Measurements from ENCODE around the gene COL26A1. TPM values are rescaled to one million over a fixed set of nuclear protein-coding genes. Genes with fewer than 3 reads are reported as not detected.

COL26A1 gene
- total and polyA plus RNA-seq, 2 of the 4 experiments (the other 2 are of a cell fraction), result not detected

GRCh38 chr7:101487105-101487458 is 124.4 kb downstream of the COL26A1 start:
- DNase-seq, result no peak
- H3K18ac ChIP-seq (ENCODE audit: low read depth, low read length), result no peak overlapping the region
- WGBS, 2 experiments (ENCODE audit: extremely low coverage in 2 of 2, insufficient read length in 1 of 2), result 70% methylated on average over 2 of the region's 4 CpGs; no CpG with 5 or more reads in 1 of the 2 experiments
- no peak for TF ChIP-seq RAD21 (IDR thresholded peaks at IDR 0.05; ENCODE audit: low read length)
- no peak for TF ChIP-seq MXI1 (IDR thresholded peaks at IDR 0.05; ENCODE audit: borderline replicate concordance, low read depth, low read length)
- no peak for TF ChIP-seq MAFK (IDR thresholded peaks at IDR 0.05; ENCODE audit: low read depth, low read length)
- TF ChIP-seq BHLHE40 (IDR thresholded peaks at IDR 0.05; ENCODE audit: low read depth, low read length), result no peak
- in situ Hi-C loops (cut with MboI; ENCODE audit: low sequenced_read_pairs) (no loop called here), intact Hi-C loops (cut with micrococcal nuclease) (no loop called here), dilution Hi-C loops (cut with HindIII; ENCODE audit: low sequenced_read_pairs, unreplicated experiment) (no loop called here)
- no peaks in the 10 kb centered on the region for H3K36me3 ChIP-seq (ENCODE audit: control insufficient read depth, insufficient read depth, low read length)
- H2BK20ac ChIP-seq (ENCODE audit: low read depth, low read length), result no peak overlapping the region
- no peaks in the 10 kb centered on the region for H3K9me3 ChIP-seq (ENCODE audit: control insufficient read depth, insufficient read depth, low read length)
- peaks cover 32% of the 10 kb centered on the region for H3K27me3 ChIP-seq (ENCODE audit: control insufficient read depth, insufficient read depth, low read length)
- ChIA-PET POLR2A (ENCODE audit: unreplicated experiment) (no interaction called here), CTCF (interaction anchor here (0.6 kb wide), 1 partner anchor 303 kb away, joined by 4 read pairs; no protein-coding TSS in a partner anchor)
- no peak overlapping the region for H4K8ac ChIP-seq (ENCODE audit: low read depth in 2 of 2, low read length in 2 of 2)
- H4K91ac ChIP-seq (ENCODE audit: insufficient read depth, low read depth, low read length), result no peak overlapping the region
- no peak overlapping the region for H4K5ac ChIP-seq (ENCODE audit: low read depth, low read length)
- no peak for ATAC-seq (ENCODE audit: low read depth)
- no TSS peak for BruUV-seq (replicated peaks)
- no peaks in the 10 kb centered on the region for H3K79me1 ChIP-seq (ENCODE audit: low read depth in 1 of 2, low read length in 2 of 2)
- H2AK5ac ChIP-seq (ENCODE audit: low read depth, low read length), result no peak overlapping the region
- H2BK15ac ChIP-seq (ENCODE audit: low read depth, low read length), result no peak overlapping the region
- H3K4me1 ChIP-seq (ENCODE audit: control insufficient read depth, insufficient read depth, low read length), result no peaks in the 10 kb centered on the region
- H2BK120ac ChIP-seq (ENCODE audit: low read depth, low read length), result no peak overlapping the region
- H2AK9ac ChIP-seq (replicated peaks; ENCODE audit: low read depth, low read length, poor library complexity), result no peak overlapping the region
- no peak overlapping the region for H3K23ac ChIP-seq (ENCODE audit: low read depth, low read length)
- H3K9me1 ChIP-seq (ENCODE audit: insufficient read depth, low read length), result no peaks in the 10 kb centered on the region
- no peak overlapping the region for H2BK5ac ChIP-seq (ENCODE audit: low read depth, low read length, poor library complexity, severe bottlenecking)
- H3K56ac ChIP-seq (ENCODE audit: extremely low read depth, insufficient read depth, low read length), result no peak overlapping the region
- no peak overlapping the region for H3K4me3 ChIP-seq (ENCODE audit: insufficient read depth, low read depth, low read length)
- H3K27ac ChIP-seq (ENCODE audit: insufficient read depth, low read length), result no peak overlapping the region
- no peaks in the 10 kb centered on the region for H4K20me1 ChIP-seq (ENCODE audit: insufficient read depth, low read length)
- H3K4me2 ChIP-seq (ENCODE audit: low read depth, low read length), result no peak overlapping the region
- no peak overlapping the region for H2AFZ ChIP-seq (replicated peaks; ENCODE audit: low read length, poor library complexity)
- H3K4ac ChIP-seq (ENCODE audit: low read depth, low read length), result no peak overlapping the region
- no peak overlapping the region for H3K9ac ChIP-seq (ENCODE audit: low read depth, low read length)
- no peak overlapping the region for H3K14ac ChIP-seq (replicated peaks; ENCODE audit: low read depth, low read length)
